Lower lobe of right lung (tissue), 2 donors: ENCODE data around the gene MAD1L1. TPM values are rescaled to one million over a fixed set of nuclear protein-coding genes. Genes with fewer than 3 reads are reported as not detected.

Experiments
- ATAC-seq, 2 donors: fragments of 200-7000 bp; cut with Tn5 transposase; one replicate each; pipeline ENCODE4 v1.9.1; 2020 to 2022; ENCODE audit warnings: mild to moderate bottlenecking in 2 of 2, moderate library complexity in 2 of 2
- DNase-seq: peaks from one replicate; pipeline ENCODE4 v3.0.0-alpha.2; 2020
- H3K27ac ChIP-seq: fragments of 200-600 bp; one replicate; pipeline ENCODE4 v1.8.0; 2022
- H3K27me3 ChIP-seq: fragments of 200-600 bp; one replicate; pipeline ENCODE4 v1.8.0; 2022; ENCODE audit warnings: low read depth
- H3K36me3 ChIP-seq: fragments of 200-600 bp; one replicate; pipeline ENCODE4 v1.8.0; 2022; ENCODE audit warnings: mild to moderate bottlenecking
- H3K4me1 ChIP-seq: fragments of 200-600 bp; one replicate; pipeline ENCODE4 v1.8.0; 2022
- H3K4me3 ChIP-seq: fragments of 200-600 bp; one replicate; pipeline ENCODE4 v1.8.0; 2022; ENCODE audit warnings: mild to moderate bottlenecking
- H3K9me3 ChIP-seq: fragments of 200-600 bp; one replicate; pipeline ENCODE4 v1.8.0; 2022
- CTCF ChIP-seq: fragments of 200-600 bp; IDR thresholded peaks from one replicate; pipeline ENCODE4 v1.8.0; 2022; ENCODE audit warnings: antibody characterized with exemption, mild to moderate bottlenecking
- intact Hi-C: fragments of 100-400 bp; cut with DNase I; formaldehyde crosslinking; loops from one replicate; pipeline ENCODE4 v1.11.0; 2022
- total RNA-seq: library from RNA; stranded (reverse); fragmentation: NEBNext Ultra II Directional; extraction: Animal tissue kit (Norgen Biotek cat#: 25700); gene quantifications from one replicate; pipeline ENCODE4 v1.2.1, GENCODE V29; 2021
- donor health status: DM: no; HTN: yes; CAD: no; lungs with severe emphysema.

Gene MAD1L1
- total RNA-seq, 1 donor from 2014 or later = 44.5 TPM

GRCh38 chr7:2070151-2070763 is 162.5 kb downstream of the MAD1L1 start:
- intact Hi-C loops = no loop called here
- DNase-seq (no peak), ATAC-seq (no peak)
- H3K27ac ChIP-seq = no peak overlapping the region
- peaks cover 23% of the 10 kb centered on the region for H3K36me3 ChIP-seq
- no peak overlapping the region for H3K4me3 ChIP-seq
- no peaks in the 10 kb centered on the region for H3K27me3 ChIP-seq
- no peaks in the 10 kb centered on the region for H3K4me1 ChIP-seq
- no peak for TF ChIP-seq CTCF
- no peaks in the 10 kb centered on the region for H3K9me3 ChIP-seq

GRCh38 chr7:2069472-2069860 is 163.3 kb downstream of the MAD1L1 start:
- no peak overlapping the region for H3K4me3 ChIP-seq
- H3K4me1 ChIP-seq = no peaks in the 10 kb centered on the region
- H3K36me3 ChIP-seq = peaks cover 23% of the 10 kb centered on the region
- DNase-seq (no peak), ATAC-seq (no peak)
- intact Hi-C loops = no loop called here
- H3K27me3 ChIP-seq = no peaks in the 10 kb centered on the region
- TF ChIP-seq CTCF = no peak
- no peaks in the 10 kb centered on the region for H3K9me3 ChIP-seq
- H3K27ac ChIP-seq = no peak overlapping the region

- intact Hi-C loops = no loop called here
- no peak for DNase-seq
- peaks cover 23% of the 10 kb centered on the region for H3K36me3 ChIP-seq
- ATAC-seq = no peak
- no peaks in the 10 kb centered on the region for H3K9me3 ChIP-seq
- no peak overlapping the region for H3K4me3 ChIP-seq
- no peak overlapping the region for H3K27ac ChIP-seq
- no peaks in the 10 kb centered on the region for H3K27me3 ChIP-seq
- TF ChIP-seq CTCF = no peak
- peaks cover 5% of the 10 kb centered on the region for H3K4me1 ChIP-seq
Observed at GRCh38 chr7:2068693-2069471, 163.9 kb downstream of the MAD1L1 start.

GRCh38 chr7:2066251-2066919 is 166.4 kb downstream of the MAD1L1 start:
- H3K4me3 ChIP-seq = no peak overlapping the region
- no peak overlapping the region for H3K27ac ChIP-seq
- ATAC-seq (peak in 1 of 2 donors; percentile 38), DNase-seq (no peak)
- peaks cover 15% of the 10 kb centered on the region for H3K4me1 ChIP-seq
- no peaks in the 10 kb centered on the region for H3K27me3 ChIP-seq
- no peaks in the 10 kb centered on the region for H3K9me3 ChIP-seq
- TF ChIP-seq CTCF = no peak
- intact Hi-C loops = no loop called here
- peaks cover 23% of the 10 kb centered on the region for H3K36me3 ChIP-seq

- peaks cover 15% of the 10 kb centered on the region for H3K4me1 ChIP-seq
- no peak for TF ChIP-seq CTCF
- H3K27ac ChIP-seq = no peak overlapping the region
- H3K27me3 ChIP-seq = no peaks in the 10 kb centered on the region
- ATAC-seq = no peak
- no peak for DNase-seq
- intact Hi-C loops = no loop called here
- H3K9me3 ChIP-seq = no peaks in the 10 kb centered on the region
- H3K4me3 ChIP-seq = no peak overlapping the region
- H3K36me3 ChIP-seq = peaks cover 23% of the 10 kb centered on the region
Observed at GRCh38 chr7:2065528-2065927, 167.2 kb downstream of the MAD1L1 start.
